Activated CD4-positive, alpha-beta memory T cell treated with anti-CD3 and anti-CD28 coated beads, Interleukin-2, amount 10 ng/mL, durations not matched to agents 7 days and 5 days (primary cell): ENCODE data around the gene FYTTD1. TPM values are rescaled to one million over a fixed set of nuclear protein-coding genes. Genes with fewer than 3 reads are reported as not detected.
"Not testable (repeated sequence)": the region's sequence is repeated elsewhere in the genome, so short reads cannot be mapped to it uniquely, and the experiment has no call there.

ENCODE experiments used
- CTCF ChIA-PET: fragments of 350-600 bp; sonication (Branson Sonifier 250); formaldehyde crosslinking; loops from one replicate; lab custom pipeline; 2021; ENCODE audit warnings: antibody characterized with exemption, inconsistent platforms; lab: Charles Lee
- POLR2A ChIA-PET: fragments of 350-600 bp; sonication (Branson Sonifier 250); formaldehyde crosslinking; loops from one replicate; lab custom pipeline; 2021; ENCODE audit warnings: antibody characterized with exemption; lab: Charles Lee
- DNase-seq: peaks from one replicate; pipeline ENCODE4 v3.0.0-alpha.2; 2020
- H3K27ac Mint-ChIP-seq: one replicate; pipeline ENCODE4 v1.8.0; 2021; ENCODE audit warnings: mild to moderate bottlenecking, mixed read lengths
- H3K27me3 Mint-ChIP-seq: one replicate; pipeline ENCODE4 v1.8.0; 2021; ENCODE audit warnings: mixed read lengths
- H3K36me3 Mint-ChIP-seq: one replicate; pipeline ENCODE4 v1.8.0; 2021; ENCODE audit warnings: low read depth, mixed read lengths
- H3K4me1 Mint-ChIP-seq: one replicate; pipeline ENCODE4 v1.8.0; 2021; ENCODE audit warnings: mixed read lengths
- H3K4me3 Mint-ChIP-seq: one replicate; pipeline ENCODE4 v1.8.0; 2021; ENCODE audit warnings: mild to moderate bottlenecking, mixed read lengths
- H3K9me3 Mint-ChIP-seq: one replicate; pipeline ENCODE4 v1.8.0; 2021; ENCODE audit warnings: mixed read lengths
- total RNA-seq, 2 experiments: library from RNA; stranded (reverse); gene quantifications; one replicate each; pipeline ENCODE4 v1.2.3, GENCODE V29; 2021

Gene FYTTD1
- total RNA-seq, 2 experiments from 2014 or later = 41.7 to 45.1 TPM

GRCh38 chr3:197727878-197728277 is 21.8 kb upstream of the FYTTD1 start:
- Mint-ChIP-seq H3K36me3 (peaks cover 20% of the 10 kb centered on the region), H3K4me1 (peaks cover 15% of the 10 kb centered on the region)
- POLR2A ChIA-PET, H3K27me3 Mint-ChIP-seq, H3K27ac Mint-ChIP-seq, DNase-seq, H3K9me3 Mint-ChIP-seq, H3K4me3 Mint-ChIP-seq: not testable (repeated sequence)
- CTCF ChIA-PET = interaction anchor here (0.9 kb wide), 1 partner anchor 15 kb away, joined by 3 read pairs; no protein-coding TSS in a partner anchor

DNA sequence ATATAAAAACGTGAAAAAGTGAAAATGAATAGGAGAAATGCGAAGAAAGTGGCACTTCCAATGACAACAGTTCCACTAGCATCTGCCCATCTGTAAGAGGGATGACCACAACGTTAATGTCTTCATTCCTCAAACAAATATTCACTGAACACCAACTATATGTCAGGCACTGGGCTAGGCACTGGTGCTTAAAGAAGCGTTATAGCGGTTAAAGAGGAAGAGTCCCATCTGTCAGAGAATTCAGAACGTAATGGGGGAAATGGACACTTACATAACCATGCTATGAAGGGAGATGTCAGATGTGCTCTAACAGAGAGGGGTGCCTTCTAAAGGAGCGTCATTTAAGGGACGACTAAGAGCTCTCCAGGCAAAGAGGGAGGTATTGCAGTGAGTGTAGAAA is 21.2 kb upstream of the FYTTD1 start:
- no peak overlapping the region for H3K4me3 Mint-ChIP-seq
- H3K27ac Mint-ChIP-seq = no peak overlapping the region
- no peaks in the 10 kb centered on the region for H3K27me3 Mint-ChIP-seq
- ChIA-PET POLR2A (no interaction called here), CTCF (interaction anchor here (0.9 kb wide), 1 partner anchor 16 kb away, joined by 3 read pairs; no protein-coding TSS in a partner anchor)
- no peak for DNase-seq
- H3K9me3 Mint-ChIP-seq = no peaks in the 10 kb centered on the region
- H3K4me1 Mint-ChIP-seq = peaks cover 19% of the 10 kb centered on the region
- peaks cover 20% of the 10 kb centered on the region for H3K36me3 Mint-ChIP-seq

DNA sequence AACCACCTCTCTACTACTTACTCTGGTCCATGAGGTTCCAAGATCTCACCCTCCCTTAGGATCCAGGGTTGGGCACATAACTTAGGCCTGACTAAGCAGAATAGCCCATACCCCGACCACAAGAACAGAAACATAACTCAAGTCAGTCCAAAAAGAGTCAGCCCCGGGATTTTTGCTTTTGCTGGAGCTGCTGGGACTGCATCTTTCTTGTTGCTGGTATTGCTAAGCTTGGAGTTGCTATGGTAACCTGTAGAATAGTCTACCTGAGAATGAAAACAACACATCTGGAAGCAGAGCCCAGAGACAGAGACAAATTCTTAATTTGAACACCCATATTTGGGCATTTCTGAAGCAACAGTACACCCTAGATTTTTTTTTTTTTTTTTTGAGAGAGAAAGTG is 19.5 kb upstream of the FYTTD1 start:
- Mint-ChIP-seq H3K9me3 (no peaks in the 10 kb centered on the region), H3K4me1 (peaks cover 29% of the 10 kb centered on the region), H3K4me3 (no peak overlapping the region), H3K27me3 (no peaks in the 10 kb centered on the region), H3K36me3 (peaks cover 27% of the 10 kb centered on the region), H3K27ac (no peak overlapping the region)
- ChIA-PET CTCF (interaction anchor here (0.6 to 0.7 kb wide), 2 partner anchors 9 to 16 kb away, joined by 3 to 4 read pairs; no protein-coding TSS in a partner anchor), POLR2A (interaction anchor here (0.9 kb wide), 1 partner anchor 21 kb away, joined by 3 read pairs; no protein-coding TSS in a partner anchor)
- no peak for DNase-seq

GRCh38 chr3:197730770-197731169 is 18.9 kb upstream of the FYTTD1 start:
- POLR2A ChIA-PET = interaction anchor here (0.9 kb wide), 1 partner anchor 20 kb away, joined by 3 read pairs; no protein-coding TSS in a partner anchor

DNA sequence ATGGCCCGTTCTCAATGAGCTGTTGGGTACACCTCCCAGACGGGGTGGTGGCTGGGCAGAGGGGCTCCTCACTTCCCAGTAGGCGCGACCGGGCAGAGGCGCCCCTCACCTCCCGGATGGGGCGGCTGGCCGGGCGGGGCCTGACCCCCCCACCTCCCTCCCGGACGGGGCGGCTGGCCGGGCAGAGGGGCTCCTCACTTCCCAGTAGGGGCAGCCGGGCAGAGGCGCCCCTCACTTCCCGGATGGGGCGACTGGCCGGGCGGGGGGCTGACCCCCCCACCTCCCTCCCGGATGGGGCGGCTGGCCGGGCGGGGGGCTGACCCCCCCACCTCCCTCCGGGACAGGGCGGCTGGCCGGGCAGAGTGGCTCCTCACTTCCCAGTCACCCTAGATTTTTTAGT is 18.2 kb upstream of the FYTTD1 start:
- CTCF ChIA-PET, H3K27me3 Mint-ChIP-seq, DNase-seq, H3K4me3 Mint-ChIP-seq, H3K27ac Mint-ChIP-seq, H3K9me3 Mint-ChIP-seq: not testable (repeated sequence)
- POLR2A ChIA-PET = interaction anchor here (1.0 kb wide), 1 partner anchor 66 kb away, joined by 3 read pairs; no protein-coding TSS in a partner anchor
- peaks cover 38% of the 10 kb centered on the region for H3K4me1 Mint-ChIP-seq
- peaks cover 27% of the 10 kb centered on the region for H3K36me3 Mint-ChIP-seq

More at GRCh38 chr3:197730770-197731169, 18.9 kb upstream of the FYTTD1 start:
- H3K27ac Mint-ChIP-seq, DNase-seq, H3K27me3 Mint-ChIP-seq, H3K9me3 Mint-ChIP-seq, H3K4me3 Mint-ChIP-seq: not testable (repeated sequence)
- Mint-ChIP-seq H3K4me1 (peaks cover 35% of the 10 kb centered on the region), H3K36me3 (peaks cover 25% of the 10 kb centered on the region)
- CTCF ChIA-PET = interaction anchor here (0.6 to 0.7 kb wide), 2 partner anchors 9 to 16 kb away, joined by 3 to 4 read pairs; no protein-coding TSS in a partner anchor

GRCh38 chr3:197733042-197733441 is 16.6 kb upstream of the FYTTD1 start:
- no peak overlapping the region for H3K4me3 Mint-ChIP-seq
- H3K27me3 Mint-ChIP-seq = no peaks in the 10 kb centered on the region
- POLR2A ChIA-PET = interaction anchor here (0.5 kb wide), 1 partner anchor 57 kb away, joined by 3 read pairs; no protein-coding TSS in a partner anchor
- DNase-seq = no peak
- H3K27ac Mint-ChIP-seq = no peak overlapping the region
- H3K4me1 Mint-ChIP-seq = peaks cover 49% of the 10 kb centered on the region
- no peaks in the 10 kb centered on the region for H3K9me3 Mint-ChIP-seq
- CTCF ChIA-PET = no interaction called here
- H3K36me3 Mint-ChIP-seq = peaks cover 27% of the 10 kb centered on the region

DNA sequence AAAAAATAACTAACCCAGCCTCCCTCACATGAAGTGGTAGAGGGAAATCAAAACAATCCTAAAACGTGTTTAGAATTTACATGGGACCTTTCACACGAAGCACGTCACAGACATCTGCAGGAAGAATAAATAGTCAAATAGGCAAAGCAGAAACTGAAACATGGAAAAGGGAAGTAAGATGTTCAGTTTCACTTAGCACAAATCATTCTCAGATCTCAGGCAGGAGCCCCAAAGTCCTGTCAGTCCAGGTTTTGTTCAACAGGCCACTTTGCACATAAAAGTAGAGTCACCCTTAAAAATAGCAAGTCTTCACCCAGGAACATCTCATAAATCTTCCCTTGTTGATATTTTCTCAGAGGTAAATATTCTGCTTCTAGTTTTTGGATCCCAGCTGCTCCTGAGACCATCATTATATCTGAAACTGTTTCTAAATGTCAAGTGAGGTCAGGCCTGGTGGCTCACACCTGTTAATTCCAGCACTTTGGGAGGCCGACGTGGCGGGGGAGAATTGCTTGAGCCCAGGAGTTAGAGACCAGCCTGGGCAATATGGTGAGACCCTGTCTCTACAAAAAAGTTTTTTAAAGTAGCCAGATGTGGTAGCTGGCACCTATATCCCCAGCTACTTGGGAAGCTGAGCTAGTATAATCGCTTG is 14.9 kb upstream of the FYTTD1 start:
- ChIA-PET POLR2A (interaction anchor here (4.1 kb wide), 1 partner anchor 21 kb away, joined by 37 read pairs; no protein-coding TSS in a partner anchor), CTCF (interaction anchor here (1.4 kb wide), 1 partner anchor 21 kb away, joined by 4 read pairs; no protein-coding TSS in a partner anchor)
- no peaks in the 10 kb centered on the region for H3K27me3 Mint-ChIP-seq
- peak overlapping the region; percentile 12 for H3K4me3 Mint-ChIP-seq
- H3K27ac Mint-ChIP-seq = no peak overlapping the region
- DNase-seq = no peak
- no peaks in the 10 kb centered on the region for H3K9me3 Mint-ChIP-seq
- peaks cover 49% of the 10 kb centered on the region for H3K4me1 Mint-ChIP-seq
- peaks cover 23% of the 10 kb centered on the region for H3K36me3 Mint-ChIP-seq

- H3K36me3 Mint-ChIP-seq = peaks cover 20% of the 10 kb centered on the region
- peak overlapping the region; percentile 92 for H3K27ac Mint-ChIP-seq
- no peaks in the 10 kb centered on the region for H3K9me3 Mint-ChIP-seq
- peak overlapping the region; percentile 92 for H3K4me3 Mint-ChIP-seq
- DNase-seq = peak; percentile 66
- H3K27me3 Mint-ChIP-seq = no peaks in the 10 kb centered on the region
- ChIA-PET CTCF (interaction anchor here (1.2 to 1.9 kb wide), 3 partner anchors 18 to 24 kb away, joined by 3 to 8 read pairs (median 4); no protein-coding TSS in a partner anchor), POLR2A (interaction anchor here (0.9 to 4.1 kb wide), 7 partner anchors 10 to 215 kb away, joined by 4 to 37 read pairs (median 8); partner anchors contain the start of genes FYTTD1, LRCH3 and RPL35A)
- peaks cover 41% of the 10 kb centered on the region for H3K4me1 Mint-ChIP-seq
Observed at GRCh38 chr3:197736010-197736490, 13.6 kb upstream of the FYTTD1 start.

DNA sequence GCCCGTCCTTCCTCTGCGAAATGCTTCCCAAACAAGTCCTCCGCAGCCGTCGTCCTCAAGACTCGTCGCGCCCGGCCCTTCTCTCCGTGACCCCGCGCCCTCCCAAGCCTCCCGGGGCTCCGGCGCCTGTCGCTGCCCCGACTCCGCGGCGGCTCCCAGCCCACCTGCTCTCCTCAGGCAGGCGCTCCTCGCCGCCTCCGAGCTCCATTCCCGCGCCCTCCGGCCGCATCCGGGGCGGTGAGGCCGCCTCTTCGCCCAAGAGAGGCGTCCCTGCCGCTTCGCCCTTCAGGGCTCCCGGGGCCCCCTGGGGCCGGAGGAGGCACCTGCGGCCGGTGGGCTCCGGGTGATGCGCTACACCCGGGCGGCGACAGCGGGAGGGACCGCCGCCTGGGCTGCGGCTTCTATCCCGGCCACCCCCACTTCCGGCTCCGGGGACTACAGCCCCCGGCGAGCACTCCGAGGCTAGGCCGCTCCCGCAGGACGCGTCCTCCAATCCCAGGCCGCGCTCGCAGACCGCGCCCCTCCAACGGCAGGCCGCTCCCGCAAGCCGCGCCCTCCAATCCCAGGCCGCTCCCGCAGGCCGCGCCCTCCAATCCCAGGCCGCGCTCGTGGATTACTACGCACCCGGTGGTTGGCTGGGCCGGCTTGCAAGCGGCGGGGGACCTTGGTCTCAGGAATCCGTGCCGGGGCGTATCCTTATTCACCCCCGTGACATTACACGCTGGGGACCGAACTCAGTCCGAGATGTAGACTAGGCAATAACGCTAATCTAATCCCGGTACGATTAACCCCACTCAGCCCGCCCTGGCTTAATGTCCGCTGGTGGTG is 13.0 kb upstream of the FYTTD1 start, which contains the start of gene RUBCN:
Gene RUBCN (minus strand): TSS at position 414 of the 828 bp plus-strand sequence. CDS start 185 bp downstream, at position 229.
- CTCF ChIA-PET = interaction anchor here (1.2 to 1.9 kb wide), 2 partner anchors 17 to 25 kb away, joined by 3 to 8 read pairs; no protein-coding TSS in a partner anchor
- Mint-ChIP-seq H3K27me3 (no peaks in the 10 kb centered on the region), H3K9me3 (no peaks in the 10 kb centered on the region), H3K4me1 (peaks cover 41% of the 10 kb centered on the region), H3K36me3 (peaks cover 20% of the 10 kb centered on the region), H3K27ac (peak within 1 kb of the TSS; percentile 92), H3K4me3 (peak within 1 kb of the TSS; percentile 92)
- POLR2A ChIA-PET = interaction anchor here (0.9 to 4.1 kb wide), 7 partner anchors 9 to 214 kb away, joined by 4 to 37 read pairs (median 8); partner anchors contain the start of genes FYTTD1, LRCH3 and RPL35A
- peak; percentile 95 for DNase-seq

DNA sequence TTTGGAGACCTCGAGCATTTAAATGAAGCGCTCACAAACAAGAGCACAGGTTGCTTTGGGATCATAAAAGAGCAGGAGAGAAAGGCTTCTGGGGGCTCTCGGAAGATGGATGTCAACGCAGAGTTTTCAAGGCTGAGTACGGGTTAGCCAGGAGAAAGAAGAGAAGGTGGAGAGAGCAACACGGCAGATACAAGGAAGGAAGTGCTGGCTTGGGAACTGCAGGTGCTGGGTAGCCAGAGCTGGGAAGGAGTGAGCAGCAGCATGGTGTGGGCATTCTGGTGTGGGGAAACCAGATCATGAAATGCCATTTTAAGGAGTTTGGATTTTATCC is 12.4 kb upstream of the FYTTD1 start:
- H3K4me1 Mint-ChIP-seq = peaks cover 38% of the 10 kb centered on the region
- H3K9me3 Mint-ChIP-seq = no peaks in the 10 kb centered on the region
- no peak for DNase-seq
- peaks cover 16% of the 10 kb centered on the region for H3K36me3 Mint-ChIP-seq
- ChIA-PET CTCF (interaction anchor here (1.9 kb wide), 1 partner anchor 25 kb away, joined by 8 read pairs; no protein-coding TSS in a partner anchor), POLR2A (interaction anchor here (2.0 to 4.1 kb wide), 2 partner anchors 24 to 54 kb away, joined by 9 to 37 read pairs; partner anchors contain the start of gene LRCH3)
- peak overlapping the region; percentile 92 for H3K4me3 Mint-ChIP-seq
- peak overlapping the region; percentile 60 for H3K27ac Mint-ChIP-seq
- no peaks in the 10 kb centered on the region for H3K27me3 Mint-ChIP-seq

GRCh38 chr3:197737749-197738462 is 11.8 kb upstream of the FYTTD1 start:
- H3K27me3 Mint-ChIP-seq = no peaks in the 10 kb centered on the region
- H3K4me1 Mint-ChIP-seq = peaks cover 38% of the 10 kb centered on the region
- ChIA-PET POLR2A (interaction anchor here (2.0 to 4.1 kb wide), 2 partner anchors 24 to 54 kb away, joined by 9 to 37 read pairs; partner anchors contain the start of gene LRCH3), CTCF (no interaction called here)
- H3K9me3 Mint-ChIP-seq = no peaks in the 10 kb centered on the region
- no peak for DNase-seq
- peak overlapping the region; percentile 92 for H3K4me3 Mint-ChIP-seq
- peaks cover 16% of the 10 kb centered on the region for H3K36me3 Mint-ChIP-seq
- H3K27ac Mint-ChIP-seq = peak overlapping the region; percentile 60
